ENCODE results near the gene DOCK3. TPM values are rescaled to one million over a fixed set of nuclear protein-coding genes. Genes with fewer than 3 reads are reported as not detected.

DOCK3 gene
- total RNA-seq, 1 donor from 2014 or later = 10.0 TPM

DNA sequence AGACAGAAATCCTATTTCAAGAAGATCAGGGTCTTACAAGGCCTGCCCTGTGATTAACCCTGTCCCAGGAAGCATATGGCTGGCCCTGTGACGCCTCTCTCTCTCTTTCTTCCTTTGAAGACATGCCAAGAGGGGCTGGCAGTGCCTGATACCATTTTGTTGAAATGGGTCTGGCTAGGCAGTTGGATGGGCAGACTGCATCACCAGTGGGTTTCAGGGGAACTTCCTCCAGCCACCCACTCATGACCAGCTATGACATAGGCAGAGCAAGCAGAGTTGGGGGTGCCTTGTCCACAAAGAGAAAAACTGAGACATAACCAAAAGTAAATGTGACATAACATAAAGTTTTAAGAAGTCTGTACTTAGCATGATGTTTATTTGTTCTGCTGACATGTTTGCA, 679.0 kb downstream of the DOCK3 start:
- Mint-ChIP-seq H3K36me3 (ENCODE audit: insufficient read depth) (peaks cover 8% of the 10 kb centered on the region), H3K4me3 (ENCODE audit: low read depth) (no peak overlapping the region), H3K27ac (no peak overlapping the region), H3K27me3 (no peaks in the 10 kb centered on the region), H3K9me3 (ENCODE audit: low read depth) (no peaks in the 10 kb centered on the region), H3K4me1 (ENCODE audit: low read depth) (peaks cover 15% of the 10 kb centered on the region)
- DNase-seq (ENCODE audit: low spot score, unreplicated experiment) = no peak
- no peak for TF ChIP-seq CTCF (IDR thresholded peaks at IDR 0.05; ENCODE audit: unreplicated experiment)

DNA sequence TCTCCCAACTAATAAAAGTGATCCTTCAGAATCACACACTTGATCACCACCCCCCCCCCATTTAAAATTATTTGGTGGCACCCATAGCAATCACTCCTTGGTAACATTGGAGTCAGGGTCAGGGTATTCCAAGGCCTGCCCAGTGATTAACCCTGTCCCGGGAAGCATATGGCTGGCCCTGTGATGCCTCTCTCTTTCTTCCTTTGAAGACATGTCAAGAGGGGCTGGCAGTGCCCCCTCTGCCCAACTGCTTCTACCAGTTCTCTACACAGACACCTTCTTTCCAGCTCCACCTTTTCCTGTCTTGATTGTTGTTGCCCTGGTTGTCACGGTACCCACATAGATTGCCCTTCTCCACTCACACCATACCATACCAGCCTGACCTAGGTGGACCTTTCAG, 679.4 kb downstream of the DOCK3 start:
- DNase-seq (ENCODE audit: low spot score, unreplicated experiment) = no peak
- Mint-ChIP-seq H3K4me3 (ENCODE audit: low read depth) (no peak overlapping the region), H3K4me1 (ENCODE audit: low read depth) (peaks cover 15% of the 10 kb centered on the region), H3K27ac (no peak overlapping the region), H3K27me3 (no peaks in the 10 kb centered on the region), H3K36me3 (ENCODE audit: insufficient read depth) (peaks cover 8% of the 10 kb centered on the region), H3K9me3 (ENCODE audit: low read depth) (no peaks in the 10 kb centered on the region)
- TF ChIP-seq CTCF (IDR thresholded peaks at IDR 0.05; ENCODE audit: unreplicated experiment) = no peak

GRCh38 chr3:51354731-51355615, 680.2 kb downstream of the DOCK3 start:
- DNase-seq (ENCODE audit: low spot score, unreplicated experiment) = no peak
- Mint-ChIP-seq H3K27me3 (no peaks in the 10 kb centered on the region), H3K36me3 (ENCODE audit: insufficient read depth) (peaks cover 4% of the 10 kb centered on the region), H3K9me3 (ENCODE audit: low read depth) (no peaks in the 10 kb centered on the region), H3K4me1 (ENCODE audit: low read depth) (peaks cover 15% of the 10 kb centered on the region), H3K27ac (no peak overlapping the region), H3K4me3 (ENCODE audit: low read depth) (no peak overlapping the region)
- TF ChIP-seq CTCF (IDR thresholded peaks at IDR 0.05; ENCODE audit: unreplicated experiment) = no peak

DNA sequence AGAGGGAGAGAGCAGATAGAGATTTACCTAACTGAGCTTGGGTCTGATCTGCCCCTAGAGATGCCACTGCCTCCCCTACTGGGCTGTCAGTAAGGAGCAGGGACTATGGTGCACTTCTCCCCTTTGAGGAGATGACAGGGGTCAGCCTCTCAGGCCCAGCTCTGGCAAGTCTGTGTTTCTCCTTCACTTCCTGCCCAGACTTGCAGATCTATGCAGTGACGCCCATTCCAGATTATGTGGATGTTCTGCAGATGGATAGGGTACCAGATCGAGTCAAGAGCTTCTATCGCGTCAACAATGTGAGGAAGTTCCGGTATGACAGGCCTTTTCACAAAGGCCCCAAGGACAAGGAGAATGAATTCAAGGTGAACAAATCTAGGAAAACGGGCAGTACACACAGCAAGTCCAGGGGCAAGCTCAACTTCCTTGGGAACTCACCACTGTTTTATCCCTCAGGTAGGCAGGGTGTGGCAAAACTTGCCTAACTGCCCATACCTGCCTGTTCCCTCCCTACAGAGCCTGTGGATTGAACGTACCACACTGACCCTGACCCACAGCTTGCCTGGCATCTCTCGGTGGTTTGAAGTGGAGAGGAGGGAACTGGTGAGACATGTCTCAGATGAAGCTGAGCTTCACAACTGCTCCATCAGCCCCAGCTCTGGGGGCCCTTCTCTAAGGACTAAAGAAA, 681.3 kb downstream of the DOCK3 start:
- H3K27me3 Mint-ChIP-seq = no peaks in the 10 kb centered on the region
- no peak overlapping the region for H3K27ac Mint-ChIP-seq
- peaks cover 15% of the 10 kb centered on the region for H3K4me1 Mint-ChIP-seq (ENCODE audit: low read depth)
- DNase-seq (ENCODE audit: low spot score, unreplicated experiment) = no peak
- TF ChIP-seq CTCF (IDR thresholded peaks at IDR 0.05; ENCODE audit: unreplicated experiment) = no peak
- H3K4me3 Mint-ChIP-seq (ENCODE audit: low read depth) = no peak overlapping the region
- no peaks in the 10 kb centered on the region for H3K9me3 Mint-ChIP-seq (ENCODE audit: low read depth)
- H3K36me3 Mint-ChIP-seq (ENCODE audit: insufficient read depth) = peaks cover 4% of the 10 kb centered on the region

- no peak overlapping the region for H3K27ac Mint-ChIP-seq
- H3K4me1 Mint-ChIP-seq (ENCODE audit: low read depth) = peaks cover 15% of the 10 kb centered on the region
- no peaks in the 10 kb centered on the region for H3K9me3 Mint-ChIP-seq (ENCODE audit: low read depth)
- H3K4me3 Mint-ChIP-seq (ENCODE audit: low read depth) = no peak overlapping the region
- peaks cover 8% of the 10 kb centered on the region for H3K36me3 Mint-ChIP-seq (ENCODE audit: insufficient read depth)
- DNase-seq (ENCODE audit: low spot score, unreplicated experiment) = no peak
- no peak for TF ChIP-seq CTCF (IDR thresholded peaks at IDR 0.05; ENCODE audit: unreplicated experiment)
- no peaks in the 10 kb centered on the region for H3K27me3 Mint-ChIP-seq
Observed at GRCh38 chr3:51357856-51358255, 683.1 kb downstream of the DOCK3 start.
